ENCODE results near the gene AP5S1. TPM values are rescaled to one million over a fixed set of nuclear protein-coding genes. Genes with fewer than 3 reads are reported as not detected.

The AP5S1 gene
- total and polyA plus RNA-seq, 2 of the 13 experiments (the other 11 are each of a cell fraction or from before 2014, with no cell fraction given) = 7.9 to 23.2 TPM

- TF ChIP-seq, protein P1, sequence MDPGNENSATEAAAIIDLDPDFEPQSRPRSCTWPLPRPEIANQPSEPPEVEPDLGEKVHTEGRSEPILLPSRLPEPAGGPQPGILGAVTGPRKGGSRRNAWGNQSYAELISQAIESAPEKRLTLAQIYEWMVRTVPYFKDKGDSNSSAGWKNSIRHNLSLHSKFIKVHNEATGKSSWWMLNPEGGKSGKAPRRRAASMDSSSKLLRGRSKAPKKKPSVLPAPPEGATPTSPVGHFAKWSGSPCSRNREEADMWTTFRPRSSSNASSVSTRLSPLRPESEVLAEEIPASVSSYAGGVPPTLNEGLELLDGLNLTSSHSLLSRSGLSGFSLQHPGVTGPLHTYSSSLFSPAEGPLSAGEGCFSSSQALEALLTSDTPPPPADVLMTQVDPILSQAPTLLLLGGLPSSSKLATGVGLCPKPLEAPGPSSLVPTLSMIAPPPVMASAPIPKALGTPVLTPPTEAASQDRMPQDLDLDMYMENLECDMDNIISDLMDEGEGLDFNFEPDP (CRISPR knock-in tag; conservative IDR thresholded peaks at IDR 0.05) = no peak
- TF ChIP-seq, protein P2, sequence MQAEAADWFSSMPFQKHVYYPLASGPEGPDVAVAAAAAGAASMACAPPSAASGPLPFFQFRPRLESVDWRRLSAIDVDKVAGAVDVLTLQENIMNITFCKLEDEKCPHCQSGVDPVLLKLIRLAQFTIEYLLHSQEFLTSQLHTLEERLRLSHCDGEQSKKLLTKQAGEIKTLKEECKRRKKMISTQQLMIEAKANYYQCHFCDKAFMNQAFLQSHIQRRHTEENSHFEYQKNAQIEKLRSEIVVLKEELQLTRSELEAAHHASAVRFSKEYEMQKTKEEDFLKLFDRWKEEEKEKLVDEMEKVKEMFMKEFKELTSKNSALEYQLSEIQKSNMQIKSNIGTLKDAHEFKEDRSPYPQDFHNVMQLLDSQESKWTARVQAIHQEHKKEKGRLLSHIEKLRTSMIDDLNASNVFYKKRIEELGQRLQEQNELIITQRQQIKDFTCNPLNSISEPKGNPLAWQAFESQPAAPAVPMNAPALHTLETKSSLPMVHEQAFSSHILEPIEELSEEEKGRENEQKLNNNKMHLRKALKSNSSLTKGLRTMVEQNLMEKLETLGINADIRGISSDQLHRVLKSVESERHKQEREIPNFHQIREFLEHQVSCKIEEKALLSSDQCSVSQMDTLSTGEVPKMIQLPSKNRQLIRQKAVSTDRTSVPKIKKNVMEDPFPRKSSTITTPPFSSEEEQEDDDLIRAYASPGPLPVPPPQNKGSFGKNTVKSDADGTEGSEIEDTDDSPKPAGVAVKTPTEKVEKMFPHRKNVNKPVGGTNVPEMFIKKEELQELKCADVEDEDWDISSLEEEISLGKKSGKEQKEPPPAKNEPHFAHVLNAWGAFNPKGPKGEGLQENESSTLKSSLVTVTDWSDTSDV (CRISPR knock-in tag; IDR thresholded peaks at IDR 0.05) = peak; percentile 84; the same call in 1 of the 2 replicates
- TF ChIP-seq PAWR (CRISPR knock-in tag; IDR thresholded peaks at IDR 0.05; ENCODE audit: borderline replicate concordance) (0 out of 2 replicates have a peak, but pooled peaks have one; percentile 28), TAF15 (IDR thresholded peaks at IDR 0.05; ENCODE audit: low read depth, low read length, poor library complexity, severe bottlenecking) (peak; percentile 39), ZMYM3 (CRISPR knock-in tag; IDR thresholded peaks at IDR 0.05) (peak; percentile 100), KDM4B (CRISPR knock-in tag; IDR thresholded peaks at IDR 0.05) (no peak), TAF1 (CRISPR knock-in tag; IDR thresholded peaks at IDR 0.05) (peak; percentile 37; the same call in 1 of the 2 replicates), ZNF605 (CRISPR knock-in tag; IDR thresholded peaks at IDR 0.05) (peak; percentile 93), ASH2L (IDR thresholded peaks at IDR 0.05; ENCODE audit: insufficient read length, low read depth, low read length) (peak; percentile 84), TCF12 (IDR thresholded peaks at IDR 0.05) (no peak), TCF12 (CRISPR knock-in tag; IDR thresholded peaks at IDR 0.05) (no peak), PTBP1 (IDR thresholded peaks at IDR 0.05; ENCODE audit: low read depth, low read length, poor library complexity, severe bottlenecking) (peak; percentile 96), IKZF1 (IDR thresholded peaks at IDR 0.05) (no peak), IRF2 (CRISPR knock-in tag; IDR thresholded peaks at IDR 0.05) (no peak), ARNT (IDR thresholded peaks at IDR 0.05) (no peak), CTCF (CRISPR knock-in tag; IDR thresholded peaks at IDR 0.05) (peak; percentile 57), ZFAT (CRISPR knock-in tag; conservative IDR thresholded peaks at IDR 0.05) (no peak), SIX1 (CRISPR knock-in tag; IDR thresholded peaks at IDR 0.05; ENCODE audit: borderline replicate concordance) (no peak), ZBTB7B (CRISPR knock-in tag; IDR thresholded peaks at IDR 0.05) (0 out of 2 replicates have a peak, but pooled peaks have one; percentile 74), ZNF160 (CRISPR knock-in tag; IDR thresholded peaks at IDR 0.05) (no peak; the same call in 1 of the 2 replicates), SRSF9 (IDR thresholded peaks at IDR 0.05; ENCODE audit: borderline replicate concordance, insufficient read depth, low read depth, low read length, poor library complexity, severe bottlenecking) (no peak), ETV6 (CRISPR knock-in tag; conservative IDR thresholded peaks at IDR 0.05) (peak; percentile 29; the same call in 1 of the 2 replicates), HNRNPK (IDR thresholded peaks at IDR 0.05; ENCODE audit: low read depth, low read length, poor library complexity, severe bottlenecking) (peak; percentile 100), ZKSCAN5 (CRISPR knock-in tag; IDR thresholded peaks at IDR 0.05) (no peak), HMG20A (CRISPR knock-in tag; IDR thresholded peaks at IDR 0.05; ENCODE audit: borderline replicate concordance) (no peak)
Measured at GRCh38 chr20:3795511-3796468, 24.6 kb upstream of the AP5S1 start, which contains the start of gene CDC25B (continued).

Data from HepG2 (cell line).